HepG2 (cell line): ENCODE measurements around the gene OR13A1. TPM values are rescaled to one million over a fixed set of nuclear protein-coding genes. Genes with fewer than 3 reads are reported as not detected.

ENCODE experiments used
- ATAC-seq: fragments of 200-7000 bp; cut with Tn5 transposase; 3 replicates; pipeline ENCODE4 v1.9.1; 2020; ENCODE audit warnings: mild to moderate bottlenecking, moderate library complexity
- BruUV-seq: library from RNA; stranded (reverse); fragments of 400-500 nt; replicated peaks from 2 replicates; lab custom pipeline; 2021; lab: Mats Ljungman, UMichigan
- CTCF ChIA-PET: fragments of 300-600 bp; formaldehyde crosslinking; extraction: SDS; loops from one replicate; lab custom pipeline; 2021; ENCODE audit warnings: low total read pairs, inconsistent platforms, low intra/inter-chr PET ratio; lab: Yijun Ruan, JAX
- POLR2A ChIA-PET: fragments of 350-600 bp; sonication (Branson Sonifier 250); formaldehyde crosslinking; loops from one replicate; lab custom pipeline; 2020; ENCODE audit warnings: antibody characterized with exemption, inconsistent platforms; lab: Yijun Ruan, JAX
- DNase-seq: peaks from one replicate; pipeline ENCODE4 v3.0.0-alpha.2; 2015; ENCODE audit warnings: low spot score
- FAIRE-seq: peaks from 3 replicates; lab custom pipeline; 2011; peaks lifted over from hg19 to GRCh38; lab: Jason Lieb, UNC
- H2AFZ ChIP-seq: one replicate; pipeline ENCODE4 v1.6.1; 2011; ENCODE audit warnings: low read length, inconsistent platforms
- H3K27ac ChIP-seq: fragments of 300-600 bp; 3 replicates; pipeline ENCODE4 v1.8.0; 2011; ENCODE audit warnings: mixed run types, mild to moderate bottlenecking, mixed read lengths, low read length, inconsistent platforms; ENCODE audit not compliant: insufficient read depth; ENCODE audit errors: extremely low read length
- H3K27me3 ChIP-seq, 2 experiments: fragments of 200-600 bp in 1 of 2; 2 replicates in 1 of 2; 3 replicates in 1 of 2; pipeline versions ENCODE4 v1.6.0 to v1.8.0; 2011; ENCODE audit warnings: low read length in 2 of 2, mild to moderate bottlenecking in 2 of 2, moderate library complexity in 2 of 2, inconsistent platforms in 1 of 2; ENCODE audit not compliant: insufficient read depth in 2 of 2, control insufficient read depth in 1 of 2
- H3K36me3 ChIP-seq, 2 experiments: fragments of 200-600 bp in 1 of 2; replicated peaks in 1 of 2; 2 replicates in 1 of 2; 3 replicates in 1 of 2; pipeline versions ENCODE4 v1.5.1 to v1.8.0; 2011; ENCODE audit warnings: low read length in 2 of 2, inconsistent platforms in 1 of 2; ENCODE audit not compliant: insufficient read depth in 2 of 2, control insufficient read depth in 1 of 2
- H3K4me1 ChIP-seq: 2 replicates; pipeline ENCODE4 v1.5.1; 2012; ENCODE audit warnings: low read length, inconsistent platforms; ENCODE audit not compliant: insufficient read depth
- H3K4me2 ChIP-seq: 2 replicates; pipeline ENCODE4 v1.6.0; 2011; ENCODE audit warnings: low read depth, low read length, inconsistent platforms
- H3K4me3 ChIP-seq, 3 experiments: fragments of 200-600 bp in 1 of 3; sonication (generic), shearing (Covaris generic) in 1 of 3; replicated peaks in 1 of 3; 2 replicates each; pipeline ENCODE4 v1.5.1; 2011 to 2016; ENCODE audit warnings: low read length in 3 of 3, inconsistent platforms in 2 of 3, low read depth in 2 of 3, mild to moderate bottlenecking in 2 of 3, control low read depth in 1 of 3, mixed read lengths in 1 of 3; ENCODE audit not compliant: insufficient read depth in 1 of 3
- H3K79me2 ChIP-seq: one replicate; pipeline ENCODE4 v1.6.1; 2011; ENCODE audit warnings: low read length, inconsistent platforms; ENCODE audit not compliant: insufficient read depth
- H3K9ac ChIP-seq: 2 replicates; pipeline ENCODE4 v1.6.0; 2011; ENCODE audit warnings: mild to moderate bottlenecking, low read depth, low read length, inconsistent platforms; ENCODE audit not compliant: insufficient read depth
- H3K9me3 ChIP-seq: 2 replicates; pipeline ENCODE4 v1.5.1; 2012; ENCODE audit warnings: mild to moderate bottlenecking, low read length
- H4K20me1 ChIP-seq: 2 replicates; pipeline ENCODE4 v1.6.0; 2011; ENCODE audit warnings: inconsistent platforms, mild to moderate bottlenecking, low read length, moderate library complexity; ENCODE audit not compliant: insufficient read depth
- CBX5 ChIP-seq: sonication (generic); formaldehyde crosslinking; IDR thresholded peaks from 2 replicates; pipeline ENCODE4 v1.4.0; 2020; ENCODE audit warnings: missing genetic modification reagents, borderline replicate concordance
- ETV5 ChIP-seq: IDR thresholded peaks from 2 replicates; pipeline ENCODE4 v1.6.1; 2018; ENCODE audit warnings: missing biosample characterization, missing genetic modification reagents, inconsistent platforms, borderline replicate concordance
- FOXP1 ChIP-seq, 2 experiments: fragments of 450-650 bp in 1 of 2; IDR thresholded peaks; 2 replicates each; pipeline ENCODE4 v1.6.1; 2017 to 2018; ENCODE audit warnings: antibody characterized with exemption in 1 of 2
- HIC2 ChIP-seq: sonication (generic); formaldehyde crosslinking; IDR thresholded peaks from 2 replicates; pipeline ENCODE4 v1.9.0; 2022; ENCODE audit warnings: low read depth, missing genetic modification reagents
- HOXD1 ChIP-seq: sonication (generic); formaldehyde crosslinking; IDR thresholded peaks from 2 replicates; pipeline ENCODE4 v1.5.0; 2020; ENCODE audit warnings: missing genetic modification reagents
- RERE ChIP-seq: IDR thresholded peaks from 2 replicates; pipeline ENCODE4 v1.6.1; 2016; ENCODE audit warnings: low read depth, missing genetic modification reagents, missing compliant biosample characterization
- ZNF331 ChIP-seq: sonication (generic); formaldehyde crosslinking; IDR thresholded peaks from 2 replicates; pipeline ENCODE4 v1.4.0; 2020; ENCODE audit warnings: missing genetic modification reagents
- ZNF335 ChIP-seq: sonication (generic); formaldehyde crosslinking; IDR thresholded peaks from 2 replicates; pipeline ENCODE4 v1.4.0; 2020; ENCODE audit warnings: missing genetic modification reagents
- ZNF446 ChIP-seq: sonication (generic); formaldehyde crosslinking; IDR thresholded peaks from 2 replicates; pipeline ENCODE4 v1.5.0; 2020; ENCODE audit warnings: mild to moderate bottlenecking, missing genetic modification reagents
- ZNF557 ChIP-seq: sonication (generic); formaldehyde crosslinking; IDR thresholded peaks from 2 replicates; pipeline ENCODE4 v1.4.0; 2020; ENCODE audit warnings: missing genetic modification reagents
- ZNF678 ChIP-seq: sonication (generic); formaldehyde crosslinking; IDR thresholded peaks from 2 replicates; pipeline ENCODE4 v1.4.0; 2020; ENCODE audit warnings: mild to moderate bottlenecking, missing genetic modification reagents
- ZSCAN30 ChIP-seq: sonication (generic); formaldehyde crosslinking; IDR thresholded peaks from 2 replicates; pipeline ENCODE4 v1.5.0; 2020; ENCODE audit warnings: mild to moderate bottlenecking, missing genetic modification reagents
- ZSCAN31 ChIP-seq: sonication (generic); formaldehyde crosslinking; IDR thresholded peaks from 2 replicates; pipeline ENCODE4 v1.5.0; 2020; ENCODE audit warnings: low read depth, mild to moderate bottlenecking, missing genetic modification reagents
- WGBS: methylation state at CpG from one replicate; pipeline ENCODE4 v1.1.6; 2017; ENCODE audit warnings: low lambda C conversion rate; 5-methylcytosine and 5-hydroxymethylcytosine counted together
- in situ Hi-C: cut with HindIII; loops from 2 replicates; pipeline ENCODE4 v1.10.0; 2017; ENCODE audit warnings: low pct_unique_long_range_greater_than_20kb; ENCODE audit not compliant: extremely low pct_ligation_motif_present
- intact Hi-C: fragments of 100-400 bp; cut with micrococcal nuclease; formaldehyde crosslinking; loops from one replicate; pipeline ENCODE4 v1.10.0; 2022; ENCODE audit not compliant: unreplicated experiment
- polyA plus RNA-seq, 8 experiments: library from polyadenylated mRNA; depleted of rRNA in 3 of 8; stranded (reverse) in 7 of 8; unstranded in 1 of 8; fragments of >200 nt; fragmentation: Illumina TruSeq in 4 of 8; extraction: Trizol in 4 of 8; gene quantifications; 2 replicates each; pipeline versions ENCODE4 v1.2.1 to v1.2.3, GENCODE V29; 2011 to 2016; ENCODE audit warnings: low read depth in 4 of 8, missing spikeins in 1 of 8, mixed read lengths in 1 of 8; ENCODE audit not compliant: insufficient read depth in 1 of 8
- total RNA-seq, 5 experiments: library from RNA; depleted of rRNA; stranded (reverse); fragments of >200 nt; fragmentation: Illumina TruSeq; extraction: Trizol; gene quantifications; 2 replicates each; pipeline ENCODE4 v1.2.3, GENCODE V29; 2016; ENCODE audit warnings: low read depth in 1 of 5

OR13A1 gene
- total and polyA plus RNA-seq, 2 of the 13 experiments (the other 11 are each of a cell fraction or from before 2014, with no cell fraction given), result not detected

- intact Hi-C loops, result no loop called here
- Histone ChIP-seq H3K4me3 (no peak overlapping the region), H3K9me3 (no peaks in the 10 kb centered on the region), H2AFZ (no peak overlapping the region), H3K27me3 (0 out of 5 replicates have a peak, but pooled peaks cover 0 to 6% of the 10 kb centered on the region in 2 experiments)
- TF ChIP-seq ZSCAN30 (CRISPR knock-in tag) (no peak), ZNF678 (CRISPR knock-in tag) (no peak), ZSCAN31 (CRISPR knock-in tag) (no peak), CBX5 (CRISPR knock-in tag) (no peak), ETV5 (CRISPR knock-in tag) (no peak), ZNF331 (no peak), ZNF335 (CRISPR knock-in tag) (no peak), ZNF446 (CRISPR knock-in tag) (no peak), HIC2 (CRISPR knock-in tag) (no peak), RERE (no peak), ZNF557 (no peak), FOXP1 (IDR thresholded peaks at IDR 0.05) (no peak), FOXP1 (CRISPR knock-in tag; IDR thresholded peaks at IDR 0.05) (no peak), HOXD1 (CRISPR knock-in tag) (no peak)
- TF ChIP-seq, all 625 proteins: peak for 0
- BruUV-seq, result no TSS peak
- H3K4me2 ChIP-seq, result no peak overlapping the region
- H3K9ac ChIP-seq, result no peak overlapping the region
- 12% methylated on average over 2 of the region's 2 CpGs for WGBS
- no peaks in the 10 kb centered on the region for H4K20me1 ChIP-seq
- no peaks in the 10 kb centered on the region for H3K79me2 ChIP-seq
- POLR2A ChIA-PET, result no interaction called here
- H3K27ac ChIP-seq, result no peak overlapping the region
- FAIRE-seq, result no peak
- no peaks in the 10 kb centered on the region for H3K36me3 ChIP-seq
- ATAC-seq, result no peak
- in situ Hi-C loops, result no loop called here
- no peak for DNase-seq
- CTCF ChIA-PET, result no interaction called here
- H3K4me1 ChIP-seq, result no peaks in the 10 kb centered on the region
These were observed 53.5 kb downstream of the OR13A1 start for GRCh38 chr10:45261946-45262345.
